Aorta (tissue), 5 donors: Measurements from ENCODE around the gene PDSS2. TPM values are rescaled to one million over a fixed set of nuclear protein-coding genes. Genes with fewer than 3 reads are reported as not detected.
"Not testable (repeated sequence)": the region's sequence is repeated elsewhere in the genome, so short reads cannot be mapped to it uniquely, and the experiment has no call there.

Source experiments
- ATAC-seq: fragments of 200-7000 bp; cut with Tn5 transposase; one replicate; pipeline ENCODE4 v1.9.1; 2022; ENCODE audit warnings: moderate library complexity; ENCODE audit not compliant: low FRiP score
- DNase-seq, 2 donors: peaks; one replicate each; pipeline ENCODE4 v3.0.0-alpha.2; 2020
- H3K27ac ChIP-seq, 2 donors: one replicate each; pipeline ENCODE4 v1.5.1; 2013; ENCODE audit warnings: low read length in 2 of 2, mild to moderate bottlenecking in 2 of 2, moderate library complexity in 2 of 2, control low read depth in 1 of 2, inconsistent platforms in 1 of 2, low read depth in 1 of 2
- H3K27me3 ChIP-seq, 2 donors: one replicate each; pipeline ENCODE4 v1.6.1; 2013; ENCODE audit warnings: control low read depth in 1 of 2, low read length in 1 of 2, mild to moderate bottlenecking in 1 of 2, moderate library complexity in 1 of 2; ENCODE audit not compliant: insufficient read depth in 2 of 2, control insufficient read depth in 1 of 2
- H3K36me3 ChIP-seq, 2 donors: one replicate each; pipeline ENCODE4 v1.6.1; 2013; ENCODE audit warnings: control low read depth in 1 of 2, low read length in 1 of 2, mild to moderate bottlenecking in 1 of 2; ENCODE audit not compliant: insufficient read depth in 2 of 2, control insufficient read depth in 1 of 2
- H3K4me1 ChIP-seq, 2 donors: one replicate each; pipeline ENCODE4 v1.6.1; 2013; ENCODE audit warnings: low read length in 2 of 2, control low read depth in 1 of 2, mild to moderate bottlenecking in 1 of 2, moderate library complexity in 1 of 2; ENCODE audit not compliant: insufficient read depth in 2 of 2, control insufficient read depth in 1 of 2
- H3K4me3 ChIP-seq, 2 donors: one replicate each; pipeline ENCODE4 v1.5.1; 2013; ENCODE audit warnings: low read length in 2 of 2, control low read depth in 1 of 2, mild to moderate bottlenecking in 1 of 2
- H3K9me3 ChIP-seq: one replicate; pipeline ENCODE4 v1.6.1; 2013; ENCODE audit warnings: mild to moderate bottlenecking, low read length; ENCODE audit not compliant: control insufficient read depth
- WGBS, 2 donors: extraction: QIAGEN DNeasy Blood & Tissue Kit; methylation state at CpG; one replicate each; pipeline ENCODE4 v1.1.7; 2013; 5-methylcytosine and 5-hydroxymethylcytosine counted together
- intact Hi-C, 2 donors: fragments of 100-400 bp; cut with DNase I; formaldehyde crosslinking; loops; one replicate each; pipeline versions ENCODE4 v1.14.2 to v1.15.0; 2022
- polyA plus RNA-seq, 2 donors: library from polyadenylated mRNA; stranded (reverse); fragments of 200-250 nt; gene quantifications; one replicate each; pipeline ENCODE4 v1.2.3, GENCODE V29; 2013
- total RNA-seq, 2 donors: library from RNA; stranded (reverse); fragmentation: NEBNext Ultra II Directional; extraction: Animal tissue kit (Norgen Biotek cat#: 25700); gene quantifications; one replicate each; pipeline ENCODE4 v1.2.1, GENCODE V29; 2021
- donor health status: healthy with polysubstance abuse.
- donor health status: Bipolar disorder and iron deficiency.
- donor health status: DM: no; HTN: no; CAD: no.
- donor health status: DM: no; HTN: no; CAD: no.
- donor health status: DM: yes; HTN: yes; CAD: no.

The PDSS2 gene
- total and polyA plus RNA-seq, 4 donors = 5.3 to 12.9 (median 9.0) TPM

- H3K27ac ChIP-seq = no peak overlapping the region
- no peak overlapping the region for H3K4me3 ChIP-seq
- intact Hi-C loops = no loop called here
- no peaks in the 10 kb centered on the region for H3K9me3 ChIP-seq
- no peaks in the 10 kb centered on the region for H3K36me3 ChIP-seq
- no peaks in the 10 kb centered on the region for H3K4me1 ChIP-seq
- DNase-seq (peak in 1 of 2 donors; percentile 44), ATAC-seq (peak; percentile 67)
- 53 to 62% methylated on average over 9 of the region's 9 CpGs for WGBS, 2 donors
- no peaks in the 10 kb centered on the region for H3K27me3 ChIP-seq
These were observed 141.1 kb downstream of the PDSS2 start for GRCh38 chr6:107318100-107318736.

GRCh38 chr6:107315114-107315513, 144.2 kb downstream of the PDSS2 start:
- DNase-seq (no peak), ATAC-seq (no peak)
- H3K27me3 ChIP-seq = no peaks in the 10 kb centered on the region
- H3K9me3 ChIP-seq = no peaks in the 10 kb centered on the region
- H3K4me1 ChIP-seq = no peaks in the 10 kb centered on the region
- H3K4me3 ChIP-seq = no peak overlapping the region
- no peaks in the 10 kb centered on the region for H3K36me3 ChIP-seq
- intact Hi-C loops = no loop called here
- no peak overlapping the region for H3K27ac ChIP-seq

GRCh38 chr6:107314531-107314939, 144.8 kb downstream of the PDSS2 start:
- DNase-seq (no peak), ATAC-seq (no peak)
- Histone ChIP-seq H3K4me3 (no peak overlapping the region), H3K4me1 (no peaks in the 10 kb centered on the region), H3K36me3 (no peaks in the 10 kb centered on the region), H3K9me3 (no peaks in the 10 kb centered on the region), H3K27me3 (no peaks in the 10 kb centered on the region), H3K27ac (no peak overlapping the region)
- 70 to 72% methylated on average over 3 of the region's 3 CpGs for WGBS, 2 donors
- intact Hi-C loops = no loop called here

- no peaks in the 10 kb centered on the region for H3K4me1 ChIP-seq
- WGBS, 2 donors = 94 to 96% methylated on average over 3 of the region's 3 CpGs
- H3K27ac ChIP-seq = no peak overlapping the region
- DNase-seq (no peak), ATAC-seq (no peak)
- H3K9me3 ChIP-seq = no peaks in the 10 kb centered on the region
- H3K36me3 ChIP-seq = no peaks in the 10 kb centered on the region
- no peak overlapping the region for H3K4me3 ChIP-seq
- intact Hi-C loops = no loop called here
- no peaks in the 10 kb centered on the region for H3K27me3 ChIP-seq
These were observed 145.6 kb downstream of the PDSS2 start for GRCh38 chr6:107313776-107314175.

- no peak overlapping the region for H3K27ac ChIP-seq
- H3K27me3 ChIP-seq = no peaks in the 10 kb centered on the region
- intact Hi-C loops = no loop called here
- H3K36me3 ChIP-seq = no peaks in the 10 kb centered on the region
- 97 to 98% methylated on average over 3 of the region's 3 CpGs for WGBS, 2 donors
- no peak overlapping the region for H3K4me3 ChIP-seq
- DNase-seq = no peak
- no peaks in the 10 kb centered on the region for H3K9me3 ChIP-seq
- H3K4me1 ChIP-seq = no peaks in the 10 kb centered on the region
- no peak for ATAC-seq
These were observed 149.0 kb downstream of the PDSS2 start for GRCh38 chr6:107310362-107310761.

GRCh38 chr6:107308677-107309076, 150.7 kb downstream of the PDSS2 start:
- 87 to 89% methylated on average over 3 of the region's 3 CpGs for WGBS, 2 donors
- no peaks in the 10 kb centered on the region for H3K36me3 ChIP-seq
- no peak overlapping the region for H3K27ac ChIP-seq
- ATAC-seq = no peak
- no peaks in the 10 kb centered on the region for H3K9me3 ChIP-seq
- no peak for DNase-seq
- no peak overlapping the region for H3K4me3 ChIP-seq
- intact Hi-C loops = no loop called here
- no peaks in the 10 kb centered on the region for H3K4me1 ChIP-seq
- no peaks in the 10 kb centered on the region for H3K27me3 ChIP-seq

DNA sequence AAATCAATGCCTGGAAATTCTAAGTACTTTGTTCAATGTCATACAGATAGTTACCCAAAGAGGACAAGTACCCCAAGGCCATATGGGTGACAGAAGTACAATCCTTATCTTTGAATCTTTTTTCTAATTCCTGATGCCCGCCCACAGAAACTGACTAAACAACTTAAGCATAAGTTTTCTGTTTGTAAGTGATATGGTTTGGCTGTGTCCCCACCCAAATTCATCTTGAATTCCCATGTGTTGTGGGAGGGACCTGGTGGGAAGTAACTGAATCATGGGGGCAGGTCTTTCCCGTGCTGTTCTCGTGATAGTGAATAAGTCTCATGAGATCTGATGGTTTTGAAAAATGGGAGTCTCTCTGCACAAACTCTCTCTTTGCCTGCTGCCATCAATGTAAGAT, 153.4 kb downstream of the PDSS2 start:
- 82 to 92% methylated on average over 3 of the region's 3 CpGs for WGBS, 2 donors
- H3K27ac ChIP-seq, DNase-seq, intact Hi-C loops, ATAC-seq, H3K9me3 ChIP-seq, H3K36me3 ChIP-seq, H3K4me1 ChIP-seq, H3K27me3 ChIP-seq, H3K4me3 ChIP-seq: not testable (repeated sequence)

- WGBS, 2 donors = 95 to 97% methylated on average over 2 of the region's 2 CpGs
- Histone ChIP-seq H3K9me3 (no peaks in the 10 kb centered on the region), H3K4me3 (no peak overlapping the region), H3K4me1 (no peaks in the 10 kb centered on the region), H3K27ac (no peak overlapping the region), H3K36me3 (no peaks in the 10 kb centered on the region), H3K27me3 (no peaks in the 10 kb centered on the region)
- ATAC-seq (no peak), DNase-seq (no peak)
- intact Hi-C loops = no loop called here
These were observed 154.0 kb downstream of the PDSS2 start for GRCh38 chr6:107305391-107305790.

GRCh38 chr6:107304421-107305025, 154.8 kb downstream of the PDSS2 start:
- DNase-seq (no peak), ATAC-seq (no peak)
- intact Hi-C loops = no loop called here
- Histone ChIP-seq H3K9me3 (no peaks in the 10 kb centered on the region), H3K27ac (no peak overlapping the region), H3K27me3 (no peaks in the 10 kb centered on the region), H3K36me3 (no peaks in the 10 kb centered on the region), H3K4me1 (no peaks in the 10 kb centered on the region), H3K4me3 (no peak overlapping the region)
- 94 to 95% methylated on average over 5 of the region's 5 CpGs for WGBS, 2 donors
